Stomach smooth muscle (tissue), 2 donors: ENCODE measurements around the gene ZBTB44.

Experiments used
- H3K27ac ChIP-seq: one replicate; pipeline ENCODE4 v1.7.0; 2013; ENCODE audit warnings: mild to moderate bottlenecking, low read length, inconsistent platforms
- H3K27me3 ChIP-seq, 2 donors: one replicate each; pipeline ENCODE4 v1.7.0; 2013; ENCODE audit warnings: low read length in 2 of 2; ENCODE audit not compliant: insufficient read depth in 2 of 2, control insufficient read depth in 1 of 2
- H3K36me3 ChIP-seq, 2 donors: one replicate each; pipeline ENCODE4 v1.7.0; 2013; ENCODE audit warnings: low read length in 2 of 2; ENCODE audit not compliant: control insufficient read depth in 2 of 2, insufficient read depth in 2 of 2
- H3K4me1 ChIP-seq: one replicate; pipeline ENCODE4 v1.7.0; 2013; ENCODE audit warnings: low read length; ENCODE audit not compliant: control insufficient read depth, insufficient read depth
- H3K4me3 ChIP-seq, 2 donors: one replicate each; pipeline ENCODE4 v1.7.0; 2013; ENCODE audit warnings: low read length in 2 of 2
- H3K9ac ChIP-seq, 2 donors: one replicate each; pipeline ENCODE4 v1.7.0; 2013; ENCODE audit warnings: low read length in 2 of 2, mild to moderate bottlenecking in 1 of 2
- H3K9me3 ChIP-seq, 2 donors: one replicate each; pipeline ENCODE4 v1.7.0; 2013; ENCODE audit warnings: low read length in 2 of 2; ENCODE audit not compliant: control insufficient read depth in 2 of 2
- donor health status: healthy.
- donor health status: Pancreatic carcinoma.

The ZBTB44 gene

DNA sequence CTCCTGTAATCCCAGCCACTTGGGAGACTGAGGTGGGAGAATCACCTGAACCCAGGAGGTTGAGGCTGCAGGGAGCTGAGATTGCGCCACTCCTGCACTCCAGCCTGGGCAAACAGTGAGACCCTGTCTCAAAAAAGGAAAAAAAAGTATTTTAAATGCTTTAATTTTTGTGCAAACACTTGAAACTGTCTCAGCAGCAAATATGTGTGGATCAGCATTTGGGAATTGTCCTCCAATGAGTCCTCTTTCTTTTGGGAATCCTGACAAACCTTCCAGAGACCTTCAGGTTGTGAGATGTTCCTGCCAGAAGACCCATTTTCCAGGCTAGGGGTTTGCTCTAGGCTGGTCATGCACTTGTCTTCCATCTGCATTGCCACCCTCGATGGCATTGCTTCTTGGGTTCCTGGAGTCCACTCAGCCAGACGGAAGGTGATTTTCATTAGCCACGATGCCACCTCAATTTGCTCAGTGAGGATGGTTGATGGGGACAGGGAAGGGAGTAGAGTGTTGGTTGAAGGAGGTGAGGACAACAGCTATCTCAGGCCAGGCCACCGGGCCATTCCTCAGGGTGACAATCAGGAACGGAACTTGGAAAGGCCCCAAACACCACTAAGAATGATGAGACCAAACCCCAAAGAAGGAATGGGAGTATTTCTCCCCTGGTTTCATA is 99.7 kb downstream of the ZBTB44 start:
- no peaks in the 10 kb centered on the region for H3K36me3 ChIP-seq
- H3K9ac ChIP-seq, result no peak overlapping the region
- H3K4me1 ChIP-seq, result peaks cover 7% of the 10 kb centered on the region
- H3K4me3 ChIP-seq, result no peak overlapping the region
- no peak overlapping the region for H3K27ac ChIP-seq
- no peaks in the 10 kb centered on the region for H3K9me3 ChIP-seq
- H3K27me3 ChIP-seq, result peaks cover 0 to 5% of the 10 kb centered on the region in 2 donors

DNA sequence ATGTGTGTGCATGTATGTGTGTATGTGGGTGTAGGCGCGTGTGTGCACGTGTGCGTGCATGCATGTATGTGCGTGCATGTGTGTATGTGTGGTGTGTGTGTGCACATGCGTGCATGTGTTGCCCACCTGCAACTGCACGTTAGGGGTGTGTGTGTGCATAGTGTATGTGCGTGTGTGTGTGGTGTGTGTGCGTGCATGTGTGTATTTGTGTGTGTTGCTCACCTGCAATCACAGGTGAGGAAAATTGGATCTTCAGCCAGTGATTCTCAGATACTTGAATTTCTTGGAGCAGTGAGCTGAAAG is 100.8 kb downstream of the ZBTB44 start:
- no peaks in the 10 kb centered on the region for H3K9me3 ChIP-seq
- H3K27ac ChIP-seq, result no peak overlapping the region
- H3K27me3 ChIP-seq, result peaks cover 0 to 5% of the 10 kb centered on the region in 2 donors
- no peak overlapping the region for H3K4me3 ChIP-seq
- H3K36me3 ChIP-seq, result no peaks in the 10 kb centered on the region
- H3K9ac ChIP-seq, result no peak overlapping the region
- peaks cover 16% of the 10 kb centered on the region for H3K4me1 ChIP-seq

DNA sequence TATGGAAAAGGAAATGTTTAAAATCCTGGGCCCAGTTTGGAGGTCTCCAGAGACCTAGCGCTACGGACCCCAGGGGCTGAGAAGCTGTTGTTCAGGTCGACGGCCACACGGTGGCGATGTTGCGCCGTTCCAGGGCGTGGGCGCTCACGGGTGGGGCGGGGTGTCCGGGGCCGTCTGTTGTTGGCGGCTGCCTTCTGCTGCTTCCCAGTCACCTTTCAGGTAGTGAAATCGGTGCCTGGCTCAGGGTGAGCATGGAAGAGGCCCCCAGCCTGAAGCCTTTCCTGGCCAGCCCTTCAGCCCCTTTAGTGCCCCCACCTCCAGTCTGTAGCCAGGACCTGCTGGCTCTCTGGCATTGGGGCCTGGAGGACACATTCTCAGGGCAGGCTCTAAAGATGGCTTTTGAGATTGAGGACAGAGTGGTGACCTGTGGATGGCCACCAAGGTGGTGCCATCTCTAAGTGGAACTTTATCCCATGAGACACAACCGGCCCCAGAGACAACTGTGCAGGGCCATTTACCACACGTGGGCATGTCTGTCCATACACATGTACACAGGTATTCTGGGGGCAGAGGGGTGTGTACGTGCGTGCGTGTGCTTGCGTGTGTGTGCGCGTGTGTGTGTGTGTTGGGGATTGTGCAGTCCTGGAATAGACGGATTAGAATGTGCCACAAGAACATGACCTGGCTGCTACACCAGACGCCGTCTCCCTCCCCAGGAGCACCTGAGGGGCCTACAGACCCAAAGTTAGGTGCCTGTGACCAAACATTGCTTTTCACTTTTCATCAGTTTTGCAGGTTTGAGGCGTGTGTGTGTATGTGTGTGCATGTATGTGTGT is 101.4 kb downstream of the ZBTB44 start:
- Histone ChIP-seq H3K27ac (no peak overlapping the region), H3K4me1 (peaks cover 21% of the 10 kb centered on the region), H3K9me3 (no peaks in the 10 kb centered on the region), H3K36me3 (no peaks in the 10 kb centered on the region), H3K27me3 (peaks cover 0 to 5% of the 10 kb centered on the region in 2 donors), H3K4me3 (no peak overlapping the region), H3K9ac (no peak overlapping the region)

DNA sequence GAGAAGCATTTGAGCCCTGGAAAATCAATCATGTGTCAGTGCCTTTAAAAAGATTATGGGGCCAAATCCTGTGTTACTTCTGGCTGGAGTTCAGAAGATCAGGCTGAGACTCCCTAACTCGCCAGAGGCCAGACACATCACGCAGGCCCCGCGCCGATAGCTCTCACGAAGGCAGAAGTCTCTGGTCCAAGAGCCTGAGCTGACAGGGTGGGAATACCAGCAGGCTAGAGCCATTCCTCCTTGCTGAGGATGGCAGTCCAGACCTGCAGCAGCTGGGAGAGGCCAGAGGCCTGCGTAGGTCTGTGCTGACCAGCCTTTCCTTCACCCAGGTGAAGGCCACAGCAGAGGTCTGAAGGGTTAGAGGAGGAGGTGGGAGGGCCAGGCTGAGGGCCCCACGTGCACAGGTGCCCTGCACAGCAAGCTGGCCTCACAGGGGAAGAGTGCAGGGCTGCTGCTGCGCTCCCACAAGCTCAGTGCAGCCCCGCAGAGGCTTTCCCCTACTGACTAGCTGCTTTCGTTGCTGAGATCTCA is 102.2 kb downstream of the ZBTB44 start:
- no peak overlapping the region for H3K27ac ChIP-seq
- H3K27me3 ChIP-seq, result peaks cover 0 to 5% of the 10 kb centered on the region in 2 donors
- peaks cover 28% of the 10 kb centered on the region for H3K4me1 ChIP-seq
- H3K9me3 ChIP-seq, result no peaks in the 10 kb centered on the region
- no peaks in the 10 kb centered on the region for H3K36me3 ChIP-seq
- H3K9ac ChIP-seq, result no peak overlapping the region
- H3K4me3 ChIP-seq, result no peak overlapping the region

DNA sequence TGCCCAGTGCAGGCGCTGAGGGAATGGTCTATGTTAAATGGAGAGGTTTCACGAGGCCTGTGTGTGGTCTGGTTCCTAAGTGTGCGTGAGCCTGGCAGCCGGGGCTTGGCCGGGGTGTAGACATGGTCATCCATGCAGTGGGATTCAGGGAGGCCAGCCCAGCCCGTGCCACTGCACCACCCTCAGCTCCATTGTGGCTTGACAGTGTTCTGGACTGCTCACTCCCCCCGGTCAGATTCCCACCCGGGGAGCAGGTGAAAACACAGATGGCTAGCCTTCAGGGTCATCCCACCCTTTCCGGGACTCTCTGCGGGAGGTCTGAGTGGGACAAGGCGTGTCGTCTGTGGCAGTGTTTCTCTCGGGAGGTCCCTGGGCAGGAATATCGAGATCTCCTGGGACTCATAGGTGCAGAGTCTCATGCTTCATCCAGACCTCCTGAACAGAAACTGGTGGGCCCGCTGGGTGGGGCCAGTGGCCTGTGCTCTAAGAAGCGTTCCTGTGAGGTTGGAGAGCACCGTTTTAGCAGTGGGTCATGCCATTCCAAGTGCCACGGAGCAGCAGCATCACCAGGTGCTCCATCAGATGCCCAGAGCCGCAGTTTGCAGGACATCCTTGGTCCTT is 102.8 kb downstream of the ZBTB44 start:
- no peak overlapping the region for H3K9ac ChIP-seq
- no peaks in the 10 kb centered on the region for H3K36me3 ChIP-seq

DNA sequence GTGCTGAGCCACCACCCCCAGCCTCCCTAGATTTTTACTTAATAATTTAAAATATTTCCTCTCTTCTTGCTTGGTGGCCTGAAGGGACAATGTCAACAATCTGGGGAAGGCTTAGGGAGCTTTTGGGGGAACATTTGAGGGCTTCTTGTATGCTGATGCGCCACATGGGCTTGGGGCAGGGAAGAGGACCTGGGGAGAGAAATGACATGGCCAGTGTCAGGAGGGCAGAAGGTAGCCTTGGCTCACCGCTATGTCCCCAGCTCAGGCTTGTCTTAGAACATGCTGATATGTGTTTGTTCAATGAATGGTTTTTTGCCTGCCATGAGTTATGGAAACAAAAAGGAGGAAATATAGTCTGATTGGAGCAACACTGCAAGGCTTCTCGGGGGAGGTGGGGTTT is 103.6 kb downstream of the ZBTB44 start:
- no peak overlapping the region for H3K9ac ChIP-seq
- no peak overlapping the region for H3K27ac ChIP-seq
- no peaks in the 10 kb centered on the region for H3K9me3 ChIP-seq
- H3K27me3 ChIP-seq, result peaks cover 0 to 3% of the 10 kb centered on the region in 2 donors
- peaks cover 35% of the 10 kb centered on the region for H3K4me1 ChIP-seq
- H3K4me3 ChIP-seq, result no peak overlapping the region
- no peaks in the 10 kb centered on the region for H3K36me3 ChIP-seq

More for the DNA sequence above, 102.8 kb downstream of the ZBTB44 start:
- Histone ChIP-seq H3K4me3 (no peak overlapping the region), H3K27me3 (peaks cover 0 to 4% of the 10 kb centered on the region in 2 donors), H3K9me3 (no peaks in the 10 kb centered on the region), H3K4me1 (peaks cover 32% of the 10 kb centered on the region), H3K27ac (no peak overlapping the region)

DNA sequence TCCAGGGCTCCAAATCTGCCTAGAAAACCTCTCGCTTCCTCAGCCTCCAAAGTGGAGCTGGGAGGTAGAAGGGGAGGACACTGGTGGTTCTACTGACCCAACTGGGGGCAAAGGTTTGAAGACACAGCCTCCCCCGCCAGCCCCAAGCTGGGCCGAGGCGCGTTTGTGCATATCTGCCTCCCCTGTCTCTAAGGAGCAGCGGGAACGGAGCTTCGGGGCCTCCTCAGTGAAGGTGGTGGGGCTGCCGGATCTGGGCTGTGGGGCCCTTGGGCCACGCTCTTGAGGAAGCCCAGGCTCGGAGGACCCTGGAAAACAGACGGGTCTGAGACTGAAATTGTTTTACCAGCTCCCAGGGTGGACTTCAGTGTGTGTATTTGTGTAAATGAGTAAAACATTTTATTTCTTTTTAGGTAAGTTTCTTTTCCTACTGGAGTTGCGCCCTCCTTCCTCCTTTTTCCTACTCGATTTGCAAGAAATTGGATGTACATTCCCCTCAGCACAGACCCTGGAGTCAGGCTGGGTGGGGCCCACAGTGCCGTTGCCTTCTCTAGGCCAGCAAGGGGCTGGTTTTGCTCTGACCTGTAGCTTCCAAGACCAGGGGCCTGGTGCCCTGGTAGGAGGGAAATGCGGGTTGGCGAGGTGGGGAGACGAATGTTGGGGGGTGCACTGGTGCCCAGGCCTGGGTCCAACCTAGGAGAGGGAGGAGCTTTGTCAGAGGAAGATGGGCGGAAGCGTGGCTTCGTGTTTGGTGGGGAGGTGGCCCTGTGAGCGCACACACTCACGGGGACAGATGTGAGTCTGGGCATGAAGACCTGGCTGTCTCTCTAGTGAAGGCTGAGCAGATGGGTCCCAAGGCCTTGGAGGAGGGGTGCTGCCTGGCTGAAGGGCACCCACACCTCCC is 104.5 kb downstream of the ZBTB44 start:
- no peaks in the 10 kb centered on the region for H3K9me3 ChIP-seq
- H3K36me3 ChIP-seq, result no peaks in the 10 kb centered on the region
- no peaks in the 10 kb centered on the region for H3K27me3 ChIP-seq
- peak overlapping the region; percentile 95 for H3K27ac ChIP-seq
- peaks cover 35% of the 10 kb centered on the region for H3K4me1 ChIP-seq
- no peak overlapping the region for H3K9ac ChIP-seq
- no peak overlapping the region for H3K4me3 ChIP-seq

DNA sequence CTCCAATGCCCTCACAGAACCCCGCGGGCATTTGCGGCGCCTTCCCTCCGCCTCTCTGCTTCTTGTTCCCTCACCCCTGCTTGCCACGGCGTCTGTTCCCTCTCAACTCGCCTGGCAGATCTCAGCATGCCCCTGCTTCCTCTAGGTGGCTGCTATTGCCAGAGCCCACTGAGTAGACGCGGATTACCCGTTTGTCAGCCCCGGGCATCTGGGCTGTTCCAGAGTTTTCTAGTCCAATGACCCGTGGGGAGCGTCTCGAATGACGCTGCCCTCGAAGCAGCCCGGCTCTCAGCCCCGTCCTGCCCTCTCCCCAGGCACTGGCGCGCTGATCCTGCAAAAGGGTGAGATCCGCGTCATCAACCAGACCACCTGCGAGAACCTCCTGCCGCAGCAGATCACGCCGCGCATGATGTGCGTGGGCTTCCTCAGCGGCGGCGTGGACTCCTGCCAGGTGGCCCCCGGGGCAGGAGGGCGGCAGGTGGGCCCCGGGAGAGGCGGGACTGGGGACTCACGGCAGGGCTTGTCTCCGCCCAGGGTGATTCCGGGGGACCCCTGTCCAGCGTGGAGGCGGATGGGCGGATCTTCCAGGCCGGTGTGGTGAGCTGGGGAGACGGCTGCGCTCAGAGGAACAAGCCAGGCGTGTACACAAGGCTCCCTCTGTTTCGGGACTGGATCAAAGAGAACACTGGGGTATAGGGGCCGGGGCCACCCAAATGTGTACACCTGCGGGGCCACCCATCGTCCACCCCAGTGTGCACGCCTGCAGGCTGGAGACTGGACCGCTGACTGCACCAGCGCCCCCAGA is 105.4 kb downstream of the ZBTB44 start:
- Histone ChIP-seq H3K9me3 (no peaks in the 10 kb centered on the region), H3K4me1 (peaks cover 35% of the 10 kb centered on the region), H3K9ac (no peak overlapping the region), H3K27me3 (no peaks in the 10 kb centered on the region), H3K4me3 (no peak overlapping the region), H3K36me3 (no peaks in the 10 kb centered on the region), H3K27ac (peak overlapping the region; percentile 95)

DNA sequence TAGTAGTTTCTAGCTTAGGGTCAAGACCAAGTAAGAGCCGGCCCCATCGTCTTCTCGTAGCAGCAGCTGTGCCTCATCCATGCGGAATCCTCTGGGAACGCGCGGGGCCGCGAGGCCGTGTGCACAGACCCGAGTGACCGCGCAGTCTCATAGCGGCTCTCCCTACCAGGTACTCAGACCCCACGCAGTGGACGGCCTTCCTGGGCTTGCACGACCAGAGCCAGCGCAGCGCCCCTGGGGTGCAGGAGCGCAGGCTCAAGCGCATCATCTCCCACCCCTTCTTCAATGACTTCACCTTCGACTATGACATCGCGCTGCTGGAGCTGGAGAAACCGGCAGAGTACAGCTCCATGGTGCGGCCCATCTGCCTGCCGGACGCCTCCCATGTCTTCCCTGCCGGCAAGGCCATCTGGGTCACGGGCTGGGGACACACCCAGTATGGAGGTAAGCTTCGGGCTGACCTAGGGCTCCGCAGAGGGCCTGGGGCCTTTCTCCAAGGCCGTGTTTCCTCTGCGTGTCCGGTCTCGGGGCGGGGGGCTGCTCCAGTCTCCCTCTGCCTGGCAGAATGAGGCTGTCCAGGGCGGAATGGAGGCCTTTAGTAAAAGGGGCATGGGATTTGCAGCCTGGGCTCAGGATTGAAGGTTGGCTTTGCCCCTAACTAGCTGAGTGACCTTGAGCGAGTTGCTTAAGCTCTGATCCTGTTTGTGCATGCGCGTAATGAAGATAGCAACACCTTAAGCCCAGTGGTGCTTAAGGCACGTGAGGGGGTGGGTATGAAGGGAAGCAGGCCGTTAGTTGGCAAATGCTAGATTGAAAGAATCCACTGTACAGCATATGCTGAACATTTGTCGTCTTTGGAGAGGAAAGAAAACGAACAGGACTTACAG is 106.2 kb downstream of the ZBTB44 start:
- peak overlapping the region; percentile 95 for H3K27ac ChIP-seq
- no peaks in the 10 kb centered on the region for H3K36me3 ChIP-seq
- H3K9me3 ChIP-seq, result no peaks in the 10 kb centered on the region
- H3K4me3 ChIP-seq, result no peak overlapping the region
- no peak overlapping the region for H3K9ac ChIP-seq
- H3K4me1 ChIP-seq, result peaks cover 35% of the 10 kb centered on the region
- no peaks in the 10 kb centered on the region for H3K27me3 ChIP-seq
